Stimulated activated CD4-positive, alpha-beta T cell treated with anti-CD3 and anti-CD28 coated beads, TNF-alpha, amount 100 ng/mL, for 48 hours (primary cell): ENCODE measurements around the gene TRIO.

Source experiments
- DNase-seq, 3 donors: peaks; one replicate each; pipeline ENCODE4 v3.0.0-alpha.2; 2020; ENCODE audit warnings: low read depth in 3 of 3

The TRIO gene

DNA sequence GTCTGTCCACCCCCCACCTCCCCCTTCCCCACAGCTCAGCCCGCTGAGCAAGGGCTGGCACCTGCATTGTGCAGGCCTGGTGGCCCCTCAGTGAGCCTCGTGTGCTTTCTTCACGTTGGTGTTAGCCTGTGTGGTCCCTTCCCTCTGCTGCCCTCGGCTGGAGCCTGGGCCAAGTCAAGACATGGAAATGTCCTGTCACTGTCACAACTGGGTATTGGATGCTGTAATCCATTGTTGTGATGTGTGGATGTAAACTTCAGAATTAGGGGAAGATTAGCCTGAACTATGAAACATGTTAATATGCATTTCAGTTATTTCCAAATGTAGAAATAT lies 103.9 kb downstream of the TRIO start:
- DNase-seq, result no peak

DNA sequence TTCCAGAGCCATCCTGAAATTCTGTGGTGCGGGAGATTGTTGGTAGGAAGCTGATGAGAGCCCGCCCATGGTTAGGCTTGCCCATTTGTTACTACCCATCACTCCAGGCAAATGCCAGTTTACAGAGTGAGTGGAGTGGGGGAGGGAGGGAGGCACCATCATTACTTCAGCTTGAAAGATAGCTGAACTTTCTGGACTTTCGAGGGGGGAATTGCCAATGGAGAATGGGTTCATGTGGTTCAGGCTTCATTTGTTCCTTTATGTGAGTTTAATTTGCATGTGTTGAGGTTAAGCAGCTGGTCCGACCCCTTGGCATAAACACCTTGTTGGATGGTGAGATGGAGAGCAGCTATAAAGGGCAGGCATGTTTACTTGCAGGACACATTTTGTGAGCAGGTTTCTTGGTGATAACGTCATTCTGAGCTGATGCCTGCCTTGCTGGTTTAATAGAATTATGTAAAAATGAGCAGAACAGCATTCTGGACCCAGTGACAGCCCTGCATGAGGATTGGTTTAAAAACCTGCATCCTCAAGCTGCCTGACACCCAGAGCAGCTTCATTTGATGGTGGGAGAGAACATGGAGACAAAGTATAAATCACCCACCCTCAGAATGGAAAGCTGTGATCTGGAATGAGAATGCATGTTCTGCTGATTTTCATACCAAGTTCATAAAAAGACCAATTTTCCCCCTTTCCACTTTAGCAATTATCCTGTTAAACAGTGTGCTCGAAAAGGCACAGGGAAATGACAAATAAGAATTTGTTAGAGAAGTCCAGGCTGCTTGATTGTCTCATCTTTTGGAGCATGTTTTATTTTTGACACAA lies 106.3 kb downstream of the TRIO start:
- DNase-seq, result no peak

- DNase-seq, result no peak
These were observed 107.0 kb downstream of the TRIO start for GRCh38 chr5:14250084-14250695.

- DNase-seq, result no peak
These were observed 107.9 kb downstream of the TRIO start for GRCh38 chr5:14250748-14251701.

- DNase-seq, result no peak
These were observed 108.6 kb downstream of the TRIO start for GRCh38 chr5:14251733-14252132.

DNA sequence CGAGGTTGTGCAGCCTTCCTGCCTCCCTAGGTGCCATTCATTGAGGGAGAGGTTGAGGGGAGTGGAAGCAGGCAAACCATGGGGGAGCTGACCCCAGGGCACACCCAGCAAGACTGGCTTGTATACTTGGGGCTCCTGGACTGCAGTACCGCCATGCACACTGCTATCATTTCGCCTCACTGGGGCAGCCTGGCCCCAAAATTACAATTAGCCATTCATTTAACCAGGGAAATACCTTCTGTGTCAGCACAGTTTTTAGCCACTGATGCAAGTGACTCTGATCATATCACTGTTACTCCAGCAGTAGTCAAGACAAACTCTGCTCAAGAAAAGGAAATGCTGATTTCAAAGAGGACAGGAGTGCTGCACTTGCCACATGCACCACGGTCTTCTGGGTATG lies 109.7 kb downstream of the TRIO start:
- no peak for DNase-seq

GRCh38 chr5:14254686-14255085 lies 111.5 kb downstream of the TRIO start:
- no peak for DNase-seq

DNA sequence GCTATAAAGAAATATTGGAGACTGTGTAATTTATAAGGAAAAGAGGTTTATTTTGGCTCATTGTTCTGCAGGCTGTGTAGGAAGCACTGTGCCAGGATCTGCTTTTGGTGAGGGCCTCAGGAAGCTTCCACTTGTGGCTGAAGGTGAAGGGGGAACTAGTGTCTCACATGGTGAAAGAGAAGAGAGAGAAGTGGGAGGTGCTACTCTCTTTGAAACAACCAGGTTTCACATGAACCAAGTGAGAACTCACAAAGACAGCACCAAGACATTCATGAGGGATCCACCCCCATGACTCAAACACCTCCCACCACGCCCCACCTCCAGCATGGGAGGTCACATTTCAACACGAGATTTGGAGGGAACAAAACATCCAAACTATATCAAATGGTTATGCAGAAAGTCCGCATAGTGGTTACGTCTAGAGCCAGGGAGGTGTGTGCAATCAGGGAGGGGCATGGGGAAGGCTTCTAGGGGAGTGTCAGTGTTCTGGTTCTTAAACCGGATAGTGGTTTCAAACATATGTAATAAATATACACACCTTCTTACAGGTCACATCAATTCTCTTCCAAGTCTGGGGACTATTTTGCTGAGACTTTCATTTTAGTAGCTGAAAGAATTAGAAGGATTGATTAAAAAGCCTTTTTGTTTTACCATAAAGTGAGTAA lies 113.0 kb downstream of the TRIO start:
- DNase-seq, result no peak

DNA sequence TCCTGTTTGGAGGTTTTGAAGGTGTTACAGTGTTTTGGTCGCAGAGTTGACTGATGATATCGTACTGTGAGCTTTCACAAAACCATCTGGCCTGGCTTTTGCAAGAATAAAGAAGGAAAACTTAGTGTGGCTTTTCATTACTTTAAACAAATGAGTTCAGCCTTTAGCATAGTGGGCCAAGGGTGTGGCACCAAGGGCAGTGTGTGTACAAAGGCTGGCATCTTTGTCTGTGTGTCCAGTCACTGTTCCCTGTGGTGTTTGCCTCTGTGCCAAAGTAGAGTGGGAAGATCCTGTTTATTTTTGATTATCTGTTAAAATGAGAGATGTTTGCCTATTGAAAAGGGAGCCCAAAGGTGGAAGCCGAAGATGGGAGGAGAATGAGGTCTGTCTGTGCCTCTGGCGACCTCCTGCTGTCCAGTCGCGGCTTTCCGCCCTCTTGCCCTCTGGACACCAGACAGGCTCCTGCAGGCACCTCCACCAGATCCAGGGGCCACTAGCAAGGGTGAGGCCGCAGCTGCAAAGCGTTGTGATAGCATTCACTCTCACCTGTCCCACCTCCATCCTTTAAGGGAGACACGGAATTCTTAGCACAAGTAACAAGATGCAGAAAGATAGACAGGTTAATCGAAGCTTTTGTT lies 113.7 kb downstream of the TRIO start:
- no peak for DNase-seq

- DNase-seq, result no peak
These were observed 114.9 kb downstream of the TRIO start for GRCh38 chr5:14257995-14258403.

DNA sequence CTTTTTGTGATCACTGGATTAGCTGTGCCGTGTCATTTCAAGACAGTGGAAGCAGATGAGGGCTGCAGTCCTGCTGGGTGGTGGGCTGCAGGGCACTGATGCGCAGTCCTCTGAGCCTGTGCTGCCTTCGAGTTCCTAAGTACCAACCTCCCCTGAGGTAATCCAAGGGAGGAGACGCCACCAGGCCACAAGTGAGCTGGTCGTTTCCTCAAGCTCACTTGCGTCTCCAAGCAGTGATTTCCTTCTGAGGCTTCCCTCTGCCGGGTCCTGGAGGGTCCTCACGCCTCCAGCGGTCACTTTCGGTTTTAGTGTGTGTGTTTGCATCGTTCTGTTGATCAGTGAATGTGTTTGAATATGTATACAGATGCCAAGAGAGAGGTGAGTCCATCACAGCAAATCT lies 115.7 kb downstream of the TRIO start:
- DNase-seq, result no peak

DNA sequence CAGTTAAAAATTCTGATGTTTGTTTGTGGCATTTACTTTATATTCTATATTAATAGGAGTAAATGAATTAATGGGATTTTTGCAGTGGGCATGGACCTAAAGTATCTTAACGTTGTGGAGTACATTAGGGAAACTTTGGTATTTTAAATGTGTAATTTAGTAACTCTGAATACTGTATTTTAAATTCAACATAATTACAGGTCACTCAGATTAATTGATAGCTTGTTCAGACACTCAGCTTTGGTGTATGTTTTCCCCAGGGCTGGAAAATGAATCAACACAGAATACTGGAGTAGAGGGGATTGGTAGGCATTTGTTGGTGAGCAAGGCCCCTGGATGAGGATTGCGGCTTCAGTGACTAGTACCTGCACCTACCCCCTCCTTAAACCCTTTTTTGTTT lies 117.5 kb downstream of the TRIO start:
- DNase-seq, result no peak

DNA sequence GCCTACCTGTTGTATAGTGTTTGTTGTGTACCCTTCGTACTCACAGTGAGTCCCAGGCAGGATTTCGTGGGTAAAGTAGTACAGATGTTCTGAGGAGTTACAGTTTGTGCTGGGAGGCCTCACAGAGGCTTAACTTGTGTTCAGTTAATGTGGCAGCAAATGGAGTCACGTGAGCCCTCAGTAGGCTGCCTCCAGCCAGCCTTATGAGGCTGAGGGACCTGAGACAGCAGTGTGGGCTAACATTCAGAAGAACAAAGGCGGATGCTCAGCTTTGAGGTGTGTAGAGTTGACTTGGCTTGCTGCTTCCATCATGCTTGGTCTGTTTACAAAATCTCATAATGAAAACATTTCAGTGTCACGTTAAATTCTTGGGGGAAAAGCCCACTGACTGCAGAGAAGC lies 118.1 kb downstream of the TRIO start:
- no peak for DNase-seq

- no peak for DNase-seq
These were observed 118.9 kb downstream of the TRIO start for GRCh38 chr5:14261856-14262611.

DNA sequence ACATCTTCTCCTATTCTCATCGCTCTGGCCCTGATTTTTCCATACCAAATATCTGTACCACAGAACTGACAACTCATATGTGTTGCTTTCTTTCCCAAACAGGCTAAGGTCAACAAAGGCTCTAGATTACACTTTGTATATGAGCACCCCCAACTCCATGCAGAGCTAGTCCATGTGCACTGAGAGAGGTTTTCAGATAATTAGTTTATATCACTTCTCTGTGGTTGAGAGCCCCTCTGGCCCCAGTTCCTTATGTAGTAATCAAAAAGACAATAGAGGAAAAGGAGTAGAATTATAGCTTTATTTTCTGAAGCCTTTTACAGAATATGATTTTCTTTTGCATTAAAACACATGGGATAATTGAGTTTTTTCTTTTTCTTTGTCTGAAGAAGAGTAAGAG lies 120.0 kb downstream of the TRIO start:
- no peak for DNase-seq

DNA sequence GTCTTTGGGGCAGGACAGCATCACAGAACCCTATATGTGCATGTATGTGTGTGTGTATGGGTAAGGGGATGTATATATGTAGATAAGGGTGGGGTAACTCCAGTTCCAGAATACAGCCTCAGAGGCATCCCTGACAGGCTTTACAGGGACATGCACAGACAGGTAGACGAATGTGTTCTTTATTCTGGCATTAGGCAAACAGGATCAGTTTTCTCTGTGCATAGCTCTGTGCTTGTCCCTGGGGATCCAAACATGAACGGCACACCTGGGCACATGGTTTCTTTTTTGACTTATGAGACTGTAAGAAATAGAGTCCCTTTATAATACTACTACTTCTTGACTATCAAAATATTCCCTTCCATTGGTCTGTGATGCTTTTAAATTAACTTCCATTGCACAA lies 120.6 kb downstream of the TRIO start:
- DNase-seq, result no peak

DNA sequence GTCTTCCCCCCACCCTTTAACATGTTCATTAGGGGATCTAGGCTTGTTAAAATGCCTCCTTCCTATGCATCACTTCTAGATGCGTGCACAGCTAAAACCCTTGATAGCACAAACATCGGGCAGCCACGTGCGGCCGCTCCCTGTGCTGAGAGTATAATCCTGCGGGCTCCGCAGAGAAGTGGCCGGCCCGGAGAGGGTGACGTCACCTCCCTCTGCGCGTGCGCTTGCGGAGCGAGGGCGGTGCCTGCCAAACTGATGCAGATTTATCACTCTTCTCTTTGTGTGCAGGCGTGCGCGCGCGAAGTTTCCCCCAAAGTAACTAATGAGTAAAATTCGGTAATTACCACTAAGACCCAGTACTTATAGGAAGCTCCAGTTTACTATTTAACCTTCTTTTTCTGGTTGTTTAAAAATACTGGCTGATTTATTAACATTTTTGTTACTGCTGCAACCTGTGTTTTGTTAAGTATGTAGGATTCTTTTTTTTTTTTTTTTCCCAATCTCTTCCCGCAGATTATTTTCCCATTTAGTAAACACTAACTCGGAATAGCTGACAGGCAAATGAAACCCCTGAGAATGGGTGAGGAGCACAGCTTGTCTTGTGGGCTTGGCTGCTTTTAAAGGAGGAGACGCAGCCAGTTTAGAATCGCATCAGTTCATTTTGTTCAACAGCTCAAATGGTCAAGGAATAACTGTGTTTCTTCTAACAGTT lies 121.6 kb downstream of the TRIO start:
- peak; percentile 52 to 66 (median 63) for DNase-seq

DNA sequence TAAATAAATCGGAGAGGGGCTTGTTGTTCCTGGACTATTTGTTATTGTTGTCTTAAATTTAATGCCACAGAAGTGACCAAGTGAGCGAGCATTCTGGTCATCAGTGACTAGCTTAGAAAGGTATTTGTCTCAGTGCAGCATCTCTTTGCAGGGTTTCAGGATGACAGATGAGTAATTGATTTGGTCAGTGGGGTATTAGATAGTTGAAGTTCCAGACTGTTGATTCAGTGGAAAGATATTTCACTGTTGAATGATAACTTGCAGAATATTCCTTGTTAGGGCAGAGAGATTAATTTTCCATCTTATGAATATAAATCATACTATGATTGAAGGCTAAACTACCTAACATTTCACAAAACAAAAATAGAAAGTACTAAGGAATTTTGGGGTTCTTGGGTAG lies 122.4 kb downstream of the TRIO start:
- no peak for DNase-seq

DNA sequence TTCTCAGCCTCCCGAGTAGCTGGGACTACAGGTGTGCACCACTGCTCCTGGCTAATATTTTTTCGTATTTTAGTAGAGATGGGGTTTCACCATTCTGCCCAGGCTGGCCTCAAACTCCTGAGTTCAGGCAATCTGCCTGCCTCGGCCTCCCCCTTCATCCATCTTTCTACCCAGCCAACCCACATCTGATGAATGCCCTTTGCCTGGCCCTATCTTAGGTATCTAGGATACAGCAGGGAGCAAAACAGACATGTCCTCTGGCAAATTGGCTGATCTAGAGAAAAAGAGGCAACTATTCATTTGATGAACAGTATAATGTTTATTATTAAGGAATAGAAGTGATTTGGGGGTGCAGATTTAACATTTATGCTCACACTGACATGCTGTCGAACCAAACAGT lies 123.0 kb downstream of the TRIO start:
- DNase-seq, result no peak

GRCh38 chr5:14266686-14267085 lies 123.5 kb downstream of the TRIO start:
- DNase-seq, result no peak
